ENCODE results near the gene LARP1.

DNA sequence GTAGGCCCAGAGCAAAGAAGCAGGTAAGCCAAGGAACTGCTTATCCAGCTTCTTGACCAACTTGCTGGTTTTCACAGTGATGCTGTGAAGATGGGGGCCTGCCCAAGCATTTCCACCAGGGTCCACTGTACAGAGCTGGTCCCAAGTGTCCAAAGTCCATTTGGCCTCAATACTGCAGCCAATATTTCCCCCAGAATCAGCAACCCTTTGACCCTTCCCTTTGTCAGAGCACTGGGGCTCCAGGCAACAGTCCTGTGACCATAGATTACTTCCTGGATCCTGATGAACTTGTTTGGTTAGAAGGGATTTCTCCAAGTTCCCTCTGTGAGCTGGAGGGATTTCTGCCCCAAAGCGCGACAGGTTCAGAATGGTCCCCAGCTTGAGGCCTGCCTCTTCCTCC, 68.9 kb downstream of the LARP1 start:
- TF ChIP-seq ARNTL (CRISPR knock-in tag; IDR thresholded peaks at IDR 0.05; ENCODE audit: borderline replicate concordance, low read depth) (no peak), ZNF70 (CRISPR knock-in tag; IDR thresholded peaks at IDR 0.05) (no peak), ZC3H10 (CRISPR knock-in tag; IDR thresholded peaks at IDR 0.05) (no peak), OSR1 (CRISPR knock-in tag; IDR thresholded peaks at IDR 0.05) (no peak), ESRRG (CRISPR knock-in tag; IDR thresholded peaks at IDR 0.05) (no peak), ZFP3 (CRISPR knock-in tag; IDR thresholded peaks at IDR 0.05) (no peak), ZFP30 (CRISPR knock-in tag; IDR thresholded peaks at IDR 0.05) (no peak), SNAI2 (CRISPR knock-in tag; IDR thresholded peaks at IDR 0.05) (no peak), GLIS3 (CRISPR knock-in tag; IDR thresholded peaks at IDR 0.05) (no peak), TOX (CRISPR knock-in tag; IDR thresholded peaks at IDR 0.05; ENCODE audit: borderline replicate concordance) (no peak)
- TF ChIP-seq, protein P1, sequence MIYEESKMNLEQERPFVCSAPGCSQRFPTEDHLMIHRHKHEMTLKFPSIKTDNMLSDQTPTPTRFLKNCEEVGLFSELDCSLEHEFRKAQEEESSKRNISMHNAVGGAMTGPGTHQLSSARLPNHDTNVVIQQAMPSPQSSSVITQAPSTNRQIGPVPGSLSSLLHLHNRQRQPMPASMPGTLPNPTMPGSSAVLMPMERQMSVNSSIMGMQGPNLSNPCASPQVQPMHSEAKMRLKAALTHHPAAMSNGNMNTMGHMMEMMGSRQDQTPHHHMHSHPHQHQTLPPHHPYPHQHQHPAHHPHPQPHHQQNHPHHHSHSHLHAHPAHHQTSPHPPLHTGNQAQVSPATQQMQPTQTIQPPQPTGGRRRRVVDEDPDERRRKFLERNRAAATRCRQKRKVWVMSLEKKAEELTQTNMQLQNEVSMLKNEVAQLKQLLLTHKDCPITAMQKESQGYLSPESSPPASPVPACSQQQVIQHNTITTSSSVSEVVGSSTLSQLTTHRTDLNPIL (CRISPR knock-in tag; IDR thresholded peaks at IDR 0.05; ENCODE audit: low read depth), result no peak
